ENCODE results near the gene FSD2.
"Not testable (repeated sequence)": the region's sequence is repeated elsewhere in the genome, so short reads cannot be mapped to it uniquely, and the experiment has no call there.

GRCh38 chr15:82821851-82822250 is 16.0 kb upstream of the FSD2 start:
- not testable (repeated sequence) for TF ChIP-seq POLR2A, CTCF, POLR2AphosphoS5 (IDR thresholded peaks at IDR 0.05)

Data from upper lobe of left lung (tissue), 4 donors.